HG03460 (cell line): ENCODE measurements around the gene PIGL.
"Not testable (repeated sequence)": the region's sequence is repeated elsewhere in the genome, so short reads cannot be mapped to it uniquely, and the experiment has no call there.

Experiments used
- ATAC-seq: cut with Tn5 transposase; IDR thresholded peaks from one replicate; pipeline ENCODE4 v1.9.1; 2021; ENCODE audit not compliant: unreplicated experiment

The PIGL gene

GRCh38 chr17:16217002-16217635 lies at the start of gene PIGL:
Gene PIGL (plus strand): TSS chr17:16217210. CDS start chr17:16217227, 17 bp downstream.
- peak; percentile 44 for ATAC-seq

DNA sequence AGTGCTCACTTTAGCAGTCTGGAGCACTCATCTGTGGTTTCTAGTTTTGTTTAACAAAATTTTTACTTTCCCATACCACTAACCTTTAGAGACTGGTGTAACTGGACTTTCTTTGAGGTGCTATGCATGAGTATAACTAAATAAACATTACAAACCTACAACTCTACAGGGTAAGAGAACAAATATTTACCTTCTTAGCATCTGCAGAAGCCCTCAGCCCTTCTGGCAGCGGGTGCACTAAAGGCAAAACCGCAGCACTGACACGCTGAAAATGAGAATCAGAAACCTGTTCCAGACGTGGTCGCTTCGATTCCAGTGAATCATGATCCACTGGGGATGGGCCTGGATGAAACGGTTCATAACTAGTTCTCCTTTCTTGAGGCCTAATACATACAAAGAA lies 45.4 kb upstream of the PIGL start:
- no peak for ATAC-seq

- ATAC-seq: no peak
These were observed 38.2 kb upstream of the PIGL start for GRCh38 chr17:16178836-16179235.

DNA sequence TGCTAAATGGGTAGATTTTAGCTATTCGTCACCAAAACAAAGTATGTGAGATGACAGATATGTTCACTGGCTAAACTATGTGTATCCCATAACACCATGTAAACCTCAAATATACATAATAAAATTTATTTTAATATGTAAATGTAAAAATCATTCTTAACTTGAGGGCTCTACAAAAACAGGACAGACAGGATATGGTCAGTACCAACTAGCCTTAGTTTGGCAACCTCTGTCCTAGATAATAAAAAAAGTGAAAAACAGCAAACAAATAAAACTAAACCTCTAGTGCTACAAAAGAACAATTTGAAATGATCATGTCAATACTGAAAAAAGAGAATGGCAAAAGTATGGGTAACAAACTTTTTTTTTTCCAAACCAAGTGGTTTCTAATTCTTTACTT lies 35.4 kb upstream of the PIGL start:
- no peak for ATAC-seq

- ATAC-seq: no peak
These were observed 29.4 kb upstream of the PIGL start for GRCh38 chr17:16187642-16188041.

GRCh38 chr17:16189791-16190348 lies 27.1 kb upstream of the PIGL start:
- ATAC-seq: no peak

DNA sequence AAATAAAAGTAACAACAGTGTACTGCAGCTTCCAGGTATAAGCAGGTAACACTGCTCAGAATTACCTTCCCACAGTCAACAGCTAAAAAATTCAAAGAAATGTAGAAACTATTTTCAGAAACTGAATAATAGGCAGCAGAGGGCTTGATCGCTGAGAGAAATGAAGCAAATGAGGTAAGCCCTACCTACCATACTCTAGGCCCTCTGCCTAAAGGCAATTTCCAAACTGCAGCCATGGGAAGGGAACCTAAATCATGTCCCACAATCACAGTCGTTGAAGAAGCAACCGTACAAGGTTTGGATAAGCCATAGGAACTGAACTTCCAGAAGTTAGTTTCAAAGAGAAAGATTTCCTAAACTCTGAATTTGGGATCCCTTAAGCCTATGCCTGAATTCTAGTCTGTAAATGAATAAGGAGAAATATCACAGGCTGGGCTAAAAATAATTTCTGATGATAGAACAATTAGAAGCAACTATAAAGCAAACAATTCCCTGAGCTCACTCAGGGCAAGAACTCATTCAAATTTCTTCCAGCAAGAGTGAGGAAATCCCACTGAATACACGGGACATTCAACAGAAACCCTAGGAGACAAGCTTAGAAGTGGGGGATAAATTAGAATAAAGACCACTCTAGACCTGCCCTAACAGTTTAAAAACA lies 26.2 kb upstream of the PIGL start:
- no peak for ATAC-seq

- no peak for ATAC-seq
These were observed 25.4 kb upstream of the PIGL start for GRCh38 chr17:16191604-16192003.

DNA sequence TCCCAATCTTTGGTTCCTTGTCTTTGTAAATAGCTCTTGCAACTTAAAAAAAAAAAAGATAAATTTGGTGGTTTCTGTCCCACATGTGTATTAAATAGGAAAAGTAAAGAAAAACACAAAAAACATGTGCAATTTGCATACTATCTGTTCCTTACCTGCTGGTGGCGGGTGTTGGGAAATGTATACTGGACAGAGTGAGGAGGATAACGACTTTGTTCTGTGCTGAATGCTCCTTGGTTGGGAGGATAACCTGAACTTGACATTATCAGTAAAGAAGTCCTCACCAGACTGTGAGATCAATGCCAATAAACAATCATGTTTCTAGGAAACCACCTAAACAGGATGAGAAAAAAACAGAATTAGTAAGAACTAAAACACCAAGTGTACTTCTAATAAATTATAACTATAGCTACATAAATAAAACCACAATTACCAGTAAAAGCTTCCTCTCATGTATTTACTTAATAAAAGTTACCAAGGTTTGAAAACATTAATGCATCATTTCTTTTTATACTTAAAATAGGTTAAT lies 22.6 kb upstream of the PIGL start:
- ATAC-seq: not testable (repeated sequence)

- ATAC-seq: no peak
These were observed 19.7 kb upstream of the PIGL start for GRCh38 chr17:16197276-16197675.

- ATAC-seq: no peak
These were observed 17.9 kb upstream of the PIGL start for GRCh38 chr17:16199093-16199492.

DNA sequence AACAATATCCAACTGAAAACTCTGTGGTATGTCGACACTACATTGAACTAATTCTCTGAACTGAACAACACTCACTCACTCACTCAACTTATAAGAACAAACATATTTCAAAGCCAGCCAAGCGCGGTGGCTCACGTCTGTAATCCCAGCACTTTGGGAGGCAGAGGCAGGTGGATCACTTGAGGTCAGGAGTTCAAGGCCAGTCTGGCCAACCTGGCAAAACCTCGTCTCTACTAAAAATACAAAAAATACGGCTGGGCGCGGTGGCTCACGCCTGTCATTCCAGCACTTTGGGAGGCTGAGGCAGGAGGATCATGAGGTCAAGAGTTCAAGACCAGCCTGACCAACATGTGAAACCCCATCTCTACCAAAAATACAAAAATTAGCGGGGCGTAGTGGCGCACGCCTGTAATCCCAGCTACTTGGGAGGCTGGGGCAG lies 15.3 kb upstream of the PIGL start:
- ATAC-seq: not testable (repeated sequence)

- ATAC-seq: not testable (repeated sequence)
These were observed 14.2 kb upstream of the PIGL start for GRCh38 chr17:16202554-16203500.

DNA sequence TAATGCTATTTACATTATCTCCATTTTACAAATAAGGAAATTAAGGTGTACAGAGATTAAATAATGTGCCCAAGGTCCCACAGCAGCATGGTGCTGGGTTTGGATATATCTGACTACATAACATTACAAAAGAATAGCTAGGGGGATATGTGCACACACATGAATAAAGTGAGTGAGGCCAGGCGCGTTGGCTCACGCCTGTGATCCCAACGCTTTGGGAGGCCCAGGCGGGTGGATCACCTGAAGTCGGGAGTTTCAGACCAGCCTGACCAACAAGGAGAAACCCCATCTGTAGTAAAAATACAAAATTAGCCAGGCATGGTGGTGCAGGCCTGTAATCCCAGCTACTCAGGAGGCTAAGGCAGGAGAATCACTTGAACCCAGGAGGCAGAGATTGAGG lies 12.2 kb upstream of the PIGL start:
- ATAC-seq: not testable (repeated sequence)

GRCh38 chr17:16211590-16211989 lies 5.4 kb upstream of the PIGL start:
- ATAC-seq: no peak

GRCh38 chr17:16212793-16213192 lies 4.2 kb upstream of the PIGL start:
- no peak for ATAC-seq

- ATAC-seq: no peak
These were observed 2.6 kb upstream of the PIGL start for GRCh38 chr17:16214190-16215001.

DNA sequence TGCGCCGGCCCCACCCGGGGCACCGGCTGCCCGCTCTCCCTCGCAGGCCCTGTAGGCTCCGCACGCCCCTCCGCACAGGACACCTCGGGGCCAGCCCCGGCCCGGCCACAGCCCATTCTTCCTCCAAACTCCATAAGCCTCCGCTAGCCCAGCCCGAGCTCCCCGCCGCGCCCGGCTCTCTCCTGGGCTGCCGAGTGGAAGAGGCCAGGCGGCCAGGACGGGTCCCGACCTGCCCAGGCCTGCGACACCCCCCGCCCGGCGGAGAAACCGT lies 2.1 kb upstream of the PIGL start:
- peak; percentile 38 for ATAC-seq

- ATAC-seq: peak; percentile 62
These were observed 1.6 kb upstream of the PIGL start, which contains the start of gene NCOR1 for GRCh38 chr17:16215273-16215964. Gene NCOR1 (minus strand): TSS chr17:16215534. CDS start chr17:16194569, 20,965 bp downstream.

DNA sequence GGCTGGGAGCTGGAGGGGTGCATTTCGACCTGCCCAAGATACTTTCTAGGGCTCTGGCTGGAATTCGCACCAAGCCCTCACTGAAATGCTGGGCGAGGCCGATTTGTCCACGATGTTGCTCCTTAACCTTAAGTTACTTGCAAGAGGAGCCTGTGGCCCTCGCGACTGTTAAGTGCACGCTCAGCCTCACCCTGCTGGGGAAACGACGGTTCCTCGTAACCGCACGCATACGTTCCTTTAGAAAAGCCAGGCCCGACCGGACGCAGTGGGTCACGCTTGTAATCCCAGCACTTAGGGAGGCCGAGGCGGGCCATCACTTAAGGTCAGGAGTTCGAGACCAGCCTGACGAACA lies 1.1 kb upstream of the PIGL start:
- ATAC-seq: no peak
